Gastrocnemius medialis (tissue), 4 donors: ENCODE measurements around the gene SLC38A7.

Source experiments
- CTCF ChIP-seq, 5 experiments: fragments of 450-650 bp in 3 of 5; fragments of 200-600 bp in 2 of 5; sonication (generic) in 2 of 5; IDR thresholded peaks in 4 of 5; conservative IDR thresholded peaks in 1 of 5; 1 replicate in 4 of 5; 2 replicates in 1 of 5; pipeline ENCODE4 v1.5.1; 2016 to 2019; ENCODE audit warnings: antibody characterized with exemption in 5 of 5, mild to moderate bottlenecking in 3 of 5, moderate library complexity in 3 of 5
- POLR2A ChIP-seq, 2 donors: fragments of 450-650 bp; IDR thresholded peaks; one replicate each; pipeline ENCODE4 v1.6.1; 2017; ENCODE audit warnings: antibody characterized with exemption in 2 of 2, mild to moderate bottlenecking in 2 of 2, moderate library complexity in 2 of 2

DNA sequence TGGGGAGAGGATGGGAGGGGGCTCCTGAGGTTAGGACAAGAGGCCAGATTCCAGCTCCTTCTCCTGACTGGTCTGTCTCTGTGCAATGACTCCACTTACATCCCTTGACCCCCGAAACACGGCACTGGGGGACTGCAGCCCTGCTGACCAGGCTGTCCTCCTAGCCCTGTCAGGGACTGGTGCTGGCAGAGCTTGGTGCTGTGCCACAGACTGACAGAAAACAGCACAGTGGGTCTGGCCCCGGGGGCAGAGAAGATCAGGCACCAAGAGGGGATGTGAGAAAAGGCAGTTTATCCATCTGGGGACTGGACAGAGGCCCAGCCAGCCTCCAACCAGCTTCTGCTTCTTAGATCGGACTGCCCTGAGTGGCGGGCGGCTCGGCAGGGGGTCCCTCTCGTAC, 19.4 kb downstream of the SLC38A7 start:
- TF ChIP-seq POLR2A (IDR thresholded peaks at IDR 0.05) = no peak
- TF ChIP-seq CTCF (IDR thresholded peaks at IDR 0.05 in 4 of 5, conservative IDR thresholded peaks at IDR 0.05 in 1 of 5) = no peak
